GM19238 (cell line): Measurements from ENCODE around the gene ARHGDIA.
"Not testable (repeated sequence)": the region's sequence is repeated elsewhere in the genome, so short reads cannot be mapped to it uniquely, and the experiment has no call there.

Source experiments
- DNase-seq: peaks from one replicate; pipeline ENCODE4 v3.0.0; 2011; ENCODE audit warnings: low spot score; ENCODE audit not compliant: insufficient read length

ARHGDIA gene

GRCh38 chr17:81870981-81871386, at the start of gene ARHGDIA:
Gene ARHGDIA (minus strand): TSS chr17:81871337. CDS start chr17:81869930, 1,407 bp downstream.
- DNase-seq = peak; percentile 32

DNA sequence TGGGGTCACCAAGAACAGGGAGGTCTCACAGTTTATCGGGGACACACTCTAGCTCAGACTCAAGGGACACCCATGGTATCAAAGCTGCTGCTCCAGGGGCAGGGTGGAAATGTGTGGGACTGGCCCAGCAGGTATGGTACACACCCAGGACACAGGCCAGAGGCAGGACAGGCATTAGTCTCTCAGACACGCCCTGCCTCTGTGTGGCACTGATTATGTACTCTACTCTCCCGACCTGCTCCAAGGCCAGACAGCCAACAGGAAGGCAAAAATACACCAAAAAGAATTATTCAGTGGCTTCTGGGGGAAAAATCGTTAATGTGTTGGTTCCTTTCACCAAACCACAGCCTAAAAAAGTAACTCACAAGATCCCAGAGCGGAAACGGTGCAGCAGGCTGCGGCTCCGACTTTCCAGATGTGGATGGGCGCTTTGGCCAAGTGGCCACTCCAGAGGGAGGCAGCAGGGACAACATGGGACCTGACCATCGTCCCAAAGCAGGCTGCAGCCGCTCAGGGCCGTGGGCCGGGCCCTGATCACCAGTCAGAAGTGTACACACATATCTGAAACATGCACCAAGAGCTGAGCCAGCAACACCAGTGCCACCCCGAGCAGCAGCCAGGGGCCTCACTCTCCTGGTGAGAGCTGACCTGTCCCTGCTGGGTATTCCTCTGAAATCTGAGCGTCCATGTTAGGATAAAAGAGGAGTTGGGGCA, 47.9 kb upstream of the ARHGDIA start:
- no peak for DNase-seq

- not testable (repeated sequence) for DNase-seq
Observed at GRCh38 chr17:81918333-81918669, 47.2 kb upstream of the ARHGDIA start.

DNA sequence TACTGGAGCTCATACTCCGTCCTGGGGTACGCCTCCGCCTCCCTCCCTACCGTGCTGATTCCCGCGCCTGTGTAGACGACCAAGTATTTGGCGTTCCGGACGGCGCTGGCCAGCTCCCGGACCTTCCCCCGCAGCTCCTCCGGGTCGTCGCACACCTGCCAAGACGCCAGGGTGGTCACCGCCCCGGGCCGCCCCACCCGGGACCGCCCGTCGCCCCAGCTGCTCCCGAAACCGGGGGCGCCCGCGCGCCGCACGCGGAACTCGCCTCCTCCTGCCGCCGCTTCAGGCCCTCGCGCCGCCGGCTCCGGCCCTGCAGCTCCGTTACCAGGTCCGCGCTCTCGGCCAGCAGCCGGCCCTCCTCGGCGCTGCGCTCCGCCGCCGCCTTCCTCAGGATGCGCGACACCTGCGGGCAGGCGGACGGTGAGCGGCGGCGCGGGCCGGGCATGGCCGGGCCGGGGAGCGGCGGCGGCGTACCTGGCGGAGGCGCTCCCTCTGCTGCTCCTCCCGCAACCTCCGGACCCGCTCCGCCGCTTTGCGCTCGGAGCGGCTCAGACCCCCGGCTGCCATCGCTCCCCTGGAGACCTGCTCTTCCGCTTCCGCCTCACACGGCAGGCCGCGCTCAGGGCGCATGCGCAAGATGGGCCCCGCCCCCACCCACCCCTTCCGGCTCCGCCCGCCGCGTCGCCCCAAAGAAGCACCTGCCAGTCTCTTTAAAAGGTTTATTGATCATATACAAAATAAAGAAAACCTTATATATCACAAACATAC, 46.6 kb upstream of the ARHGDIA start, which contains the start of gene SIRT7:
Gene SIRT7 (minus strand): TSS at position 612 of the 768 bp plus-strand sequence. CDS start 45 bp downstream, at position 567.
- DNase-seq = peak; percentile 100

DNA sequence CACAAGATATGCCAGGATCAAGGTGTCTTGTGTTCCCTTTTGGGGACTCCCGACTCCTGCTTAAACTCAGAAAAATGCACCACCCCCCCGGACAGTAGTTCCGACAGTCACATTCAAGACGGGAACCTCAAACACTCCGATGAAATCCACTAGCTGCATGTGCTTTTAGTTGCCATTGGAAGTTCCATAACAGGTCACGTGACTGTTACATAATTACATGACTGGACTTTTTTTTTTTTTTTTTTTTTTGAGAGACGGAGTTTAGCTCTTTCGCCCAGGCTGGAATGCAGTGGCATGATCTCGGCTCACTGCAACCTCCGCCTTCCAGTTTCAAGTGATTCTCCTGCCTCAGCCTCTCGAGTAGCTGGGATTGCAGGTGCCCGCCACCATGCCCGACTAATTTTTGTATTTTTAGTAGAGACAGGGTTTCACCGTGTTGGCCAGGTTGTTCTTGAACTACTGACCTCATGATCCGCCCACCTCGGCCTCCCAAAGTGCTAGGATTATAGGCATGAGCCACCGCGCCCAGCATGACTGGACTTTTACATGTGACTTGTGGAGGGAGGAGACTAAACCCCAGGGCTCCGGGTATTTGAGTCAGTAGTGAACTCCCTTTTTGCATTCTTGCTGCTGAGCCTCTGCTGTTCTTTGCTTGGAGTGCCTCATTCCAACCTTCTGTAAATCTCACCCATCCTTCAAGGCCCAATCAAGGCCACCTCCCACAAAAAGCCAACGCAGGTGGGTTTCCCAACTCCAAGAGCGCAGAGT, 45.3 kb upstream of the ARHGDIA start:
- no peak for DNase-seq

DNA sequence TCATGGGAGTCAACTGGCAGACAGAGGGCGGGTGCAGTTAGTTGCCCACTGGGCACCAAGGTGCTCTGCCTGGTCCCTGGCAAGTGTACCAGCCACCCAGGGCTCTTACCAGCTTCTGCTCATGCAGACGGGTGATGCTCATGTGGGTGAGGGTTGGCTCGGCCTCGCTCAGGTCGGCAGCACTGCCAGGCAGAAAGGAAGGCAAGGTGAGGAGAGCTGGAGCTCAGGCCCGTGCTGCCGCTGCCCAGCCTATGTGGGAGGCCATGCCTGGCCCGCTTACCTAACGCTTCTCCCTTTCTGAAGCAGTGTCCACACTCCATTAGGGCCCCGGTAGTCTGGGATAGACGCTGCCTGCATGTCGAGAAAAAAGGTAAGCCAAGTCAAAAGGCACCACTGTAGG, 44.2 kb upstream of the ARHGDIA start:
- DNase-seq = no peak

DNA sequence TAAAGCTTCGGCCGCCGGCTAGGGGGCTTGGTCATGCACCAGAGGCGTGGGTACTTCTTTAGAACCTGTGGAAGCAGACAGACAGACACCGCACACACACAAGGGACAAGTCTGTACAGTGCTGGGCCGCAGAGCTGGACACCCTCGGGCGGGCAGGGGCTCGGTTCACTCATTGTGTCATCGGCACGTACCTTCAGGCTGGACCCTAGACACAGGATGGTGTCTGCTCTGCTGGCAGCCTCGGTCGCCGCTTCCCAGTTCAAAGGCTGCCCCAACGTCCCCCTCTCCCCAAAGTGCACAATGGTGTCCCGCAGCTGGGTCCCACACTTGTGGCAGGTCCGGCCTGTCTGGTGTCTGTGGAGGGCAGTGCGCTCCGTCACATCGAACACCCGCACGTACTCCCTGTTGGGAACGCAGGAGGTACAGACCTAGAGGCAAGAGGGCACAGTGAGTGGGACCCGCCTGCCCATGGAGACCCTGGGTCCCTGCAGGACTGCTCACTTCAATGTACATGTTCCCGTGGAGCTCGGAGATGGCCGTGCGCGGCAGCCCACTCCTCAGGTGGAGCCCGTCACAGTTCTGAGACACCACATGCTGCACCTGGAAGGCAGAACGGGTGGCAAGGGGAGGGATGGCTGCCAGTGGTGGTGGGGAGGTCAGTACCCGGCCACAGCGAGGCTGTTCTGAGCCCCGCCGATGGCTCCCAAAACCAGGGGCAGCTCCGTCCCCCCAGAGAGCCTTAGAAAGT, 43.1 kb upstream of the ARHGDIA start:
- DNase-seq = no peak

DNA sequence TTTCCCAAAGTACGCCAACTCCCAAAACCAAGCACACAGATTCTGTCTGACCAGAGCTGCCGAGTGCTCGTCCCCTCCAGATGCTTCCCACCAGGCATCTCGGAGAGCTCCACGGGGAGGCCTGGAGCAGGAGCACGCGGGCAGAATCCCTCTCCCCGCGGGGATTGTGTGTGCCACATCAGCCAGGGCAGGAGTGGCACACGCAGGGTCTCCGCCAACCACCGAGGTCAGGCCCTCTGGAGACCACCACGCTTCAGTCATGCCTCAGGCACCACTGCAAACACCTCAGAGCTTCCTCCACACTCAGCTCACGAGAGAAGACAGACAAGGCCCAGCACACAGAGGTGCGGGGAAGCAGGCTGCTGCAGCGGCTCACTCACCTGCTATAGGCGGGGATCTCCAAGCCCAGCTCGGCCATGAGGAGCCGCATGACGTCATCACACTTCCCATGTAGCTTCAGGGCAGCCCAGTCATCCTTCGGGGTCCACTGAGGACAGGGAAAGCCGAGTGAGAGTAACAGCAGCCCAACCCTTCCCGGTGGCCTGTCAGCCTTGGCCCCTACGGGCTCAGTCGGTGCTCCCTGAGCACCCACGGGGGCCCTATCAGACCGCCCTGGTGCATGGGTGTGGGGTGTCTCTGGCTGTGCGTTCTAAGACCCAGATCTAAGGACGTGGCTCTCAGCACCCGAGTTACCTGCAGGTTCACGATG, 42.4 kb upstream of the ARHGDIA start:
- no peak for DNase-seq

DNA sequence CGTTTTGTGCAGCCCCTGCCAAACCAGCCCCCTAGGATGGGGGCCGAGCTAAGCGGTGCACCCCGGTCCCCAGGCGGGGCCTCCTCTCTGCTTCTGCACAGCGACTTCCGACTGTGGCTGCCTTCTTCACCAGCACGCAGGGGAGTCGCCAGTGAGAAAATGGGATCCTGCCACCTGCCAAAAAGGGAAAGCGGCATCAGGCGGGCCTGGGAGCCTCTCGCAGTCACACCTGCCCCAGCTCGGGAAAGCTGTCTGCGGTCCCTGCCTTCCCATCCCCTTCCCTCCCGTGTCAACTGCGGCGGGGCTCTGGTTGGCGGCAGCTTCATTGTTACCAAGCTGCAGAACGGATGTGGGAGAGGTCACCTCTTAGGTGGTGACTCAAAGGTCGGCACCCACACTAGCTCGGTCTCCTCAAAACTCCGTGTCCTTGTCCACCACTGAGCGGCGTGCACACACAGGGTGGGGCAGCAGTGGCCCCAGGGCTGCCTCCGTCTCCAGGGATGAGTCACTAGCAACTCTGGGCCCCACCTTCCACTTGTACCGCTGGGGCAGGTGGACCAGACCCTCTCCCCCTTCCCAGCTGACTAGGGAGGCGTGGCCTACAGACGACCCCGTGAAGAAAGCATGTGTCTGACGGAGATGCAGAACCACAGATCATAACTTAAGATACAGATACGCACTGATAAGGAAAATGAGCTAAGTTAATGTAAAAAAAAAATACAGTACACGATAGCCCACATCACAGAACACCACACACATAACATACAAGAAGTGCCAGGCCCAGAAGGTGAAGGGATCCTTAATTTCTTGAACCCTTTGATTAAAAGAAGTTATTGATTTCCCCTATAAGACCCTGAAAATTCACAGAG, 41.5 kb upstream of the ARHGDIA start:
- no peak for DNase-seq

DNA sequence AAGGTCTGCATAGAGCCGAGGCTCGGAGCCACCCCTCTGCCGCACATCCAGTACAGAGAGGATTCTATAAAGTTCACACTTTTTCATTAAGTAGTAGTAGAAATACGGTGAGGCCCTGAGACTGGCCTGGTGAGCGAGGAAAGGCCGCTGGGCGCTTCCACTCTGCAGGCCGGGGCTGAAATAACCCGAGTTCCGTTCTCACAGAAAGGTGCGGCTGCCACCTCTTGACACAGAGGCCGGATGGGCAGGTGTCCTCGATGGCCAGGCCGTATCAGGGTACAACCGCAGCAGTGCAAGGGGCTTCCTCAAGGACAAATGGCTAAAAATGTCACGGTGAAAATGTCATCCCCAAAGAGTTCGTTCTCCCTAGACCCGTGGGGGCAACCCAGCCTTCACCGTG, 40.8 kb upstream of the ARHGDIA start:
- DNase-seq = no peak

DNA sequence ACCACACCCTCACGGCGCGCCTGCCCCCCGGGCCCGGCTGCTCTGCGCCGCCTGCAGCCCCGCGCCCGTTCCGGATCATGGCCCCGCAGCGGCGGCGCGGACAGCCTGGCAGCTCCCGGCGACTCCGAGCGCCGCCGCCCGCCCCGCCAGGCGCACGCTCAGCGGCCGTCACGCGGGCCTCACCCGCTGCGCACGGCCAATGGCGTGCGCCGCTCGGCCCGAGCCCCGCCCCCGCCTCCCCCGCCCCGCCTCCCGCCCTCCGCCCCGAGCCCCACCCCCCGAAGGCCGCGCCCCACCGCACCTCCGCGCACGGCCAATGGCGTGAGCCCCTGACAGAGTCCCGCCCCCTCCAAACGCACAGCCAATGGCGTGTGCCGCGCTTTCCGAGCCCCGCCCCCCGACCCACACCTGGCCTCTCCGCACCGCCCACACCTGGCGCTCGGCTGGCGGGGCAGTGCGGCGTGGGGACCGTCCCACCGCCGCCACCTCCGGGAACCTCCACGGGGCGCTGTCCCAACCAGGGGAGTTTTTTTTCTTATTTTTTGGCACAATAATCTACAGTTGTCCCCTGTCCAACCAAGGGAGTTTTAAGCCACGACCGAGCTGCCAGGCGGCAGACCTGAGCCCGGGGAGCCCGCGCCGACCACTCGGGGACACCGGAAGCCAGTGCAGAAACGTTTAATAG, 40.3 kb upstream of the ARHGDIA start, which contains the start of gene PCYT2:
Gene PCYT2 (minus strand): TSS at position 123 of the 685 bp plus-strand sequence. CDS start 44 bp downstream, at position 79.
- DNase-seq = peak; percentile 100

GRCh38 chr17:81910840-81911276, 39.7 kb upstream of the ARHGDIA start:
- DNase-seq = no peak

DNA sequence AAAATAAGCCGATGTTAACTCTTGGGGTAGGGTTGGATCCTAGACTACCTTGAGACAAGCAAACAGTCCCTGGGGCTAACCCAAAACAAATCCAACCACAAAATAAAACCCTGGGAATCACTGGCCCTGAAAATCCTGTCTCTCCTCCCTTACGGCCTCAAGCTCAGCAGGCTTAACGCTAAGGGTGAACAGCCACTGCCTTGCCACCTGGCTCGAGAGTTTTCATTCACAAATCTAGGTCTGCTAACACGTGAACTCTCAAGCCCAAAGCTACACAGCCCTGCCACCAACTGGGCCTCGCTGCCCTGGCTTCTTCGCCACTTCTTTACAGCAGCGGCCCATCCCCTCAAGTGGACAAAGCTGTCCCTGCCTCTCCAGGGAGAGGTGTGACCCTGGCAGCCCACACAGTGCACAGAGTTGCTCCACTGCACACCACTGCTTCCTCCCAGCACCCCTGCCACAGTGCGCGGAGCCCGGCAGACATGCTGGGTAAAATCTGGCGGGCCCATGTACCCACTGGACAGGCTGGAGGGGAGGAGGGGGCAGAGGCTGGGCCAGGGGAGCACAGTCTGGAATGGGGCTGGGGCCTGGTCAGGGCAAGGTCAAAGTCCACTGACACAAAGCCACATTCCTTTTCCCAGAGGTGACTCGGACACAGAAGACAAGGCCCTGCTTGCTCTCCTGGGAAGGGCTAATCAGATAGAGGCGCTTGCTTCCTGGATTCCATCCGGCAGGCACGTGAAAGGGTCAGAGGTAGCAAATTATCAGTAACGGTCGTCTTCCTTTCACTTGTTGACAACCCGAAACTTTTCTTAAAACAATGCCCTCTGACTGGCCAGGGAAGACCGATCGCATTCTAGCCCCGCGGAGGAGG, 39.1 kb upstream of the ARHGDIA start:
- no peak for DNase-seq

DNA sequence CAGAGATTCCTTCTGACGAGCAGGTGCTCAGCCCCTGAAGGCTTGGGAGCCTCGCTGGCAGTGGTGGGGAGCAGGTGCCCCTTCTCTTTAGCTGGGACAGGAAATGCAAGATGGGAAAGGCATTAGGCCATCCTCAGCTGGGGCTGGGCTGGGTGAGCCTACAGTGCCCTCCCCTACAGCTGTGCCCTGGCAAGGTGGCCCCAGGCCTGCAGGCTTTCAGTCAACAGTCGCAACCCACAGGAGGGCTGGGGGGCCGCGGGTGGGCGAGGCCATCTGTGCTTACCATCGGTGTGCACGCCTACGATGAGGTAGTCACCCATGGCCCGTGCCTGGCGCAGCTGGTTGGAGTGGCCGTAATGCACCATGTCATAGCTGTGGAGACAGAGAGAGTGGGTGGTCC, 38.1 kb upstream of the ARHGDIA start:
- no peak for DNase-seq

GRCh38 chr17:81908793-81909192, 37.7 kb upstream of the ARHGDIA start:
- DNase-seq = no peak

DNA sequence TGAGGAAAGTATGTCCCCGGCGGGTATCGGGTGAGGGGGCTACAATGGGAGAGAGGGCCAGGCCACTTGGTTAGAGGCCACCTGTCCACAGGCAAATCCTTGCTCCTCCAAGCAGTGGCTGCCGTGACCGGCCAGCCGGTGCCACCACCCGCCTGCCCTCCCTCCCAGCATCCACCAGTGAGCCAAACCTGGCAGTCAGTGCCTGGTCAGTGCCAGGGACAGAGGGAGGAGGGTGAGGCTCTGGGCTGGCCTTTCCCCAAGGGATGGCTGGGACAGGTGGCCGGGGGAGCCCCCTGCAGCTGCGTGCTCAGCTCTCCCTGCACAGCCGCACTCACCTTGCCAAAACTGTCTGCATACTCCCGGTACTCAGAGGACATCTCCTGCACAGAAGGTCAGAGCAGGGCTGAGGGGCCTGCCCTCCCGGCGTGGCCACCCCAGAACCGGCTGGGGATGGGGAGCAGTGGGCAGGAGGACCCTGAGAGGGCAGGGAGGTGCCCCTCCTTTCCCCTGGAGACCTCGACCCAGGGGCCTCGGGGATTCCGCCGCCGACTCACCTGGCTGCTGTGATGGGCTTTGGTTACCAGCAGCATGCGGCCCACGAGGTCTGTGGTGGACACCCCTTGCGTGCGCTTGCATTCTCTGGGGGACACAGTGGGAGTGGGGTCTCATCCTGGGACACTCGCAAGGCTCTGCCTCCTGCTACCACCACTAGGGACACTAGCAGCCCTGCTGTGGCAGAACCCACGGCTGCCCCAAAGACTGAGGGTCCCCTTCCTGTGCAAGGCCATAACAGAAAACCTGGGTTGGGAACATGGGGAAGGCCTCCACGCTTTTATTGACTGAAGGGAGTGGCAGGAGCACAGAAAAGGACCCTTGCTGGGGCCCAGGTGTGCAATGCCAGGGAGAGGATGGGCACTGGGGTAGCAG, 36.3 kb upstream of the ARHGDIA start:
- DNase-seq = no peak
